NCI-H146 treated with DMSO at 0.1 percent for 48 hours (cell line): Measurements from ENCODE around the gene CARHSP1.
"Not testable (repeated sequence)": the region's sequence is repeated elsewhere in the genome, so short reads cannot be mapped to it uniquely, and the experiment has no call there.

Experiments
- DNase-seq: peaks from one replicate; lab custom pipeline; 2025; ENCODE audit not compliant: unreplicated experiment; lab: John Stamatoyannopoulos, UW

The CARHSP1 gene

GRCh38 chr16:8868416-8869211, at the start of gene CARHSP1:
CARHSP1 (minus strand) TSS chr16:8869006; CDS start chr16:8859328, 9,678 bp downstream.
- peak; percentile 94 for DNase-seq

DNA sequence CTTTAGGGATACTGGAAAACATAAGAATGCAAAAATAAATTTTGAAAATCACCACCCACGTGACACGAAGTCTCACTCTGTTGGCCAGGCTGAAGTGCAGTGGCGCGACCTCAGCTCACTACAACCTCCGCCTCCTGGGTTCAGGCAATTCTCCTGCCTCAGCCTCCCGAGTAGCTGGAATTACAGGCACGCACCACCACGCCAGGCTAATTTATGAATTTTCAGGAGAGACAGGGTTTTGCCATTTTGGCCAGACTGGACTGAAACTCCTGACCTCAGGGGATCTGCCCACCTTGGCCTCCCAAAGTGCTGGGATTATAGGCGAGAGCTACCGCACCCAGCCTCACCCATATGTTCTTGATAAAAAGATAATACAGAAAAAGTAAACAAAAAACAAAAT, 48.5 kb upstream of the CARHSP1 start:
- not testable (repeated sequence) for DNase-seq

DNA sequence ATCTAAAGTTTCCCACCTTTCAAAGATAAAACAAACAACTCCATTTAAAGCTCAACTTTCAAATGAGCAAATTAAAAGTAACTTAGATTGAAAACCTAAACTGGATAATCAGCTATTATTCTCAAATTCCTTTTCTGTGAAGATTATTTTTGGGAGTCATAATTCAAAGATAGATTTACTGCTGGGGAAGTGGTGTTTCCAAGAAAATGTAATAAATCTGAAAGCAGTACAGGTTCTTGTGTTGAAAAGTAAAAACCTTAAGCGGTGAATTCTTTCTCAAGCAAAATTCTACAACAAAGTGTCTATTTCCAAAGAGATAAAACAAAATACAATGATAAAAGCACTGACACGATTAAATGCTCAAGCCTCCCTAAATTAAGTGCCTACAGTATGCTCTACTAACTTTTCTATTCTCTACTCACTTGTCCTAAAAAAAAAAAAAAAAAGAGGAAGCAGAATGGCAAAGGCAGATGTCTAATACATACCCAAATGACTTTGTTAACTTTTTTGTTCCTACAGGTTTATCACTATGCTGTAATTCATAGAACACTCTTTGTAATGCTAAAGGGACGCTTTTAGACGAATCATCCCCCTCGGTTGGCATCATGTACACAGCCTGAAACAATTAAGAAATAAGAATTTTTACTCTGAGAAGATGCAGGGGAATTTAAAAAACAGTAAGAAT, 47.9 kb upstream of the CARHSP1 start:
- no peak for DNase-seq

- peak; percentile 9 for DNase-seq
Observed at GRCh38 chr16:8915722-8916301, 47.0 kb upstream of the CARHSP1 start.

DNA sequence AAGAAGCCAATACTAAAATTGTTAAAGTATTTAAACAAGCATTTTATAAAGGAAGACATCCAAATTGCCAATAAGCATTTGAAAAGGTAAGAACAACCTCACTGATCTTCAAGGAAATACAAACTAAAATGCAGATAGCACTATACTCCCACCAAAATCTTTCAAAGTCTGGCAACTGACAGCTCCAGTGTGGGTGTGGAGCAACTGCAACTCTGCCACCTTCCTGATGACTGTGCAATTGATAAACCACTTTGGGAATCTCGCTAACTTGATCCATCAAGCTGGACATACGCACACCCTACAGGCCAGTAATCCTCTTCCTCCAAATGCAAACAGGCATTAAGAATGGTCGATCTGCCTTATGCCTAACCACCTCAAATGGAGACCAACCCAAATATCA, 45.3 kb upstream of the CARHSP1 start:
- no peak for DNase-seq

- DNase-seq = no peak
Observed at GRCh38 chr16:8912793-8913192, 44.0 kb upstream of the CARHSP1 start.

- DNase-seq = no peak
Observed at GRCh38 chr16:8910811-8911210, 42.0 kb upstream of the CARHSP1 start.

DNA sequence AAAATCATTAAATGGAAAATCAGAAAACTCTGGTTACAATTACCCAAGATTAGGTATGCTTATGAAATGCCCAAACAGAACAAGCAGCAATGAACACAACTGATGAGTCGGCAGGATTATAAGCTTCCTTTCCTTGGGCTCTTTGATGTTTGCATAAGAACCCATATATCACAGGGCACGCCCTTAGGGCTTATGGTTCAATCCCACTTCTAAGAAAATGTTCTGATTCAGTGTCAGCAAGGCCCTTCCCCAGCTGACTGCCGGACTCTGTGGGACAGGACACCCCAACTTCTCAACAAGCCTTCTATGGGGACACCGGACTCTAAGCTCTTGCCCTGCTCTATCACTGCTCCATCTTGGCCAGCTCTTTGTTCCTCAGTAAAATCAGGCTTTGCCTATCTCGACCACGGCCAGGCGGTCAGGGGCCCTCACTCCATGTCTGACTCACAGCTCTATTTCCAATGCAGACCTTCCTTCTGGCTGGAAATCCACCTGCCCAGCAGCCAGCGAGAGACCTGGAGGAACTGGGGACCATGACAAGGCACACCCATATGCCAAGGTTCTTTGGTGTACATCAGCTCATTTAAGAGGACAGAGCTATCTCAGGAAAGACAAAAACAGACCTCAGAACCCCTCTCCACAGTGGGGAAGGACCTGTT, 40.1 kb upstream of the CARHSP1 start:
- no peak for DNase-seq

- no peak for DNase-seq
Observed at GRCh38 chr16:8907096-8907495, 38.3 kb upstream of the CARHSP1 start.

DNA sequence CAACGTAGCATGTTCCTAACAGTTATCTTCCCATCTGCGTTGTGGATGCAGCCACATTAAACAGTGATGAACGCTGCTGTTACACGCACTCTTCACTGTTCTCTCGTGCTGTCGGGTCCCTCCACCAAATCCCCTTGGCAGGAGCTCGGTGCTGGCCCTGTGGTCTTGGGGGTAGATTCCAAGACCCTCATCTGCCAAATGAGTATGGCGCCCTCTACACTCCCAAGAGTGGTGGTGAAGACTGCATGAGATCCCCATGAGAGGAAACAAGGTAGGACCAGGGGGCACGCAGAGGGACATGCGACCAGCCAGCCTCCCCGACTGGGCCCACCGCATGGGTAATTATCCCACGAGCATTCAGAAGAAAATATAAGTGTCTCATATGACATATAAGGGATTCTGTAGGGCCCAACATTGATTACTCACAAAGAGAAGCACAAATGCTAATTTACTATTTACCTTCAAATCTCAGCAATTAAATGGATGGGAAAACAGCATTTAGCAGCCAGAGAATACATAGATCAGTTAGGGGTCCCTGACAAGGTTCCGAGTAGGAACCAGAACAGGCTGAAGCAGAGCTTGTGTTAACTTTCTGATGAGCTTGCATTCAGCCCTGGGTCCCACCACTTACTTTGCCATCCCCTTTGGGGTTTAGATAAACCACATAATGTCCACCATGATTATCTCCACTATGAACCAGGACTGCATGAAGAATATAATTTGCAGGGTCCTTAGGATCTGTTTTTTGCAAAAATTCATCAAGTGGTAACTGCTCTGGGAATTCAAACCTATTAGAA, 37.2 kb upstream of the CARHSP1 start:
- DNase-seq = no peak

DNA sequence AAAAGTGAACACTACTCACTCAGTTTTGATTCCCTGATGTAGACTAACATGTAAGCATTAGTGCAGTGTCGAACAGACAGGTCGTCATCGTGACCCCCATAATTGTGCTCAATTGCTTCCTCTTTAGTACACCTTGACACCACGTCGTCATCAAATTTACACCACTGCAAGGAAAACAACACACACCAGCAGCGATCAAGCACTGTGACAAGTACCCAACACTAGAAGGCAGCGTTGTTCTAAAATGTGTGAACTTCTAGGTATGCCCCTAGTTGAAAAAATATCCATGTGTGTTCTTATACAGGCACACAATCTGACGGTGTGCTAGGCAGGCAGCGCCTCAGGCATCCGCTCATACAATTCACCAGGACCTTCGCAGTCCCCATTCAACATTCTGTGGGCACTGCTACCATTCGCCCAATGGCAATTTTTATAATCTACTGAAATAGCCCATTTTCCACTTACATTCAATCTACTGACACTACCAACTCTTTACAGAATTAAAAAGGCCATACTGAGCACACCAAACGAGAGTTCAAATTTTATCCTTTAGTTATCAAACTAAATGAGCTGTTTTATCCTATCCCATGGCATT, 36.5 kb upstream of the CARHSP1 start:
- peak; percentile 26 for DNase-seq

DNA sequence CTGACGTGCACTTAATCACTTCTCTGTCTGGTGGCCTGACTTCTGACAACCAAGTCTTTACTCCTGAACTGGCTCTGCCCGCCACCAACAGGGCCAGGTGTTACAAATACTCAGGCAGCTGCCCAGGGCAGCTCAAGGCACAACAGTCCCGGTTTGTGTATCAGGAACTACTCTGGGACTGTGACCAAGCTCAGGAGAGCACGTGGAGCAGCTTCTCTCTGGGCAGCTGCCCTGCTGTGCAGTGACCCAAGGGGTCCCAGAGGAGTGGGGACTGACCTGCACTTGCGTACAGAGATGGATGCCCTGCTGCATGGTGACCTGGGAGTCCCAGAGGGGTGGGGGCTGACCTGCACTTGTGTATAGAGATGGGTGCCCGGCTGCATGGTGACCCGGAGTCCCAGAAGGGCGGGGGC, 35.2 kb upstream of the CARHSP1 start:
- no peak for DNase-seq

- no peak for DNase-seq
Observed at GRCh38 chr16:8903004-8903403, 34.2 kb upstream of the CARHSP1 start.

DNA sequence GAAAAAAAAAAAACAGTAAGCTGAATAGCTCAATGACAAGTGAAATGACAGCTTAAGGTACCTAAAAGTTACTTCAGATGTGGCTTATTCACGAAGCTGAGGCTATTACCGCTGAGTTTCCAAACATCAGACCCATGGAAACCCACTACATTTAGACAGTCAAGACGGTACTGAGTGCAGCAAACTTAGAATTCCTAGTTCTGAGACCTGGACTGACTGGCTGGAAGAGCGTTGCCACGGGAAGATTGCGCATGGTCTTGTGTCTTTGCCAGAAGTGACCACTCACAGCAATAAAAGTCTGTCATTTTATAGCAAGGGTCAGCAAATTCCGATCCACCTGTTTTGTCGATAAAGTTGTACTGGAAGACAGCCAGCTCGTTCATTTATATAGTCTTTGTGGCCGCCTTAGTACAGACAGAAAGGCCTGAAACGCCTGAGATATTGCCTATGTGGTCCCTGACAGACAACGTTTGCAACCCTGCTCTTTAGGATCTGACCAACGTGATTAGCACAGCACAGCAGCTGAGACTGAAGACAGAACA, 32.6 kb upstream of the CARHSP1 start:
- DNase-seq = no peak

- DNase-seq = no peak
Observed at GRCh38 chr16:8900343-8900742, 31.5 kb upstream of the CARHSP1 start.

DNA sequence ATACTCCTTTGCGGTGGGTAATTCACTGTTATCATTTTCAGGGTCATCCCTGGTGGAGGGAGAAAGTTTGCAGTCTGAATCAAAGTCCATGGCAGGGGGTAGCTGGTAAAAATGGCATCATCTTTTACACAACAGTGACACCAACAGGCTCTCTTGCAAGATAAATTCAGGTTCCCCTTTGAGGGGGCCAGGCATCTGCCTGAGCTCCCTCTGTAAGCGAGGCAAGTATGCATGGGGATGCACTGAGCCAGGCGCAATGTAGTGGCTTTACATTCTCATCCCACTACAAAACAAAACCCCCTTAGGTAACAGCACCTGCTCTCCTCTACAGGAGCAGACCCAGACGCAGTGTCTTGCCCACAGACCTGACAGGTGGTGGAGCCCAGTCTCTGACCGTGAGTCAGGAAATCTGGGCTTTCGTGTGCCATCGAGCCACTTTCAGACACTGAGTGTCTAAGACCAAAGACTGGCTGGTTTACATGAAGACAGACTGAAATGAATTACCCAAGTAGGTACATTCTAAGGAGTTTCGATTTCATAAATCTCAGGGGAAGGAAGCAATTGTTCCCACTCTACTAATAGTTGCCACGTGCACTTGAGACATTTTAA, 31.0 kb upstream of the CARHSP1 start:
- no peak for DNase-seq

DNA sequence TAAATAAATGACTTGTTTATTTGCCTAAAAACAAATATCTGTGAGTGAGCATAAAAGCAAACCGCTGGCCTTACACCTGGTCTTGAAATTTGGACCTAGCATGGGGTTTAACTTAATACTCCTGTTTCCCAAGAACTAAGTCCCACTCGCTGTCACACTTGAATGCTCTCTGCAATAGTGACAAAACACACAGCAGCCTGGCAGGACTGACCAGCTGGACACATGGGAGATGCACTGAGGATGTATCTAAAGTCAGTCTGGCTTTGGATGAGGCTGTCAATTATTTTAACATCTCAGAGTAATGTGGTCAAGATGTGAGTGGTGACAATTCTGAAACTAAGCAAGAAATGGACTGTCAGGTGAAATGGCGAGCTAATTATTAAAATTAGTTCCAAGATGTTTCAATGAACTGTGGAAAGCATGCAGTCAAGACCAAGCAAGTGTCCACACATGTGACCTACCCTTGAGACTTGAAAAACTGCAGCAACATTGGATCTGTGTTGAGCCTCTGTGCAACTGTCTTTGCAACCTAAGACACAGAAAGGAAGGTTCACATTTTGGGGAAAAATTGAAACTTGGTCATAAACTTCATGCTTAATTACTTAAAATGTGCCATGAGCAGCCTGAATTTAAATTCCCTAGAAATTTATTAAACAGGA, 30.0 kb upstream of the CARHSP1 start:
- DNase-seq = no peak

- DNase-seq = no peak
Observed at GRCh38 chr16:8894736-8895334, 26.0 kb upstream of the CARHSP1 start.
